OCI-LY1 (cell line): ENCODE measurements around the gene WASHC3.

ENCODE experiments used
- EZH2 ChIP-seq: fragments of 200-600 bp; sonication (generic), shearing (Covaris generic); IDR thresholded peaks from 2 replicates; pipeline ENCODE4 v1.8.0; 2017; ENCODE audit warnings: borderline replicate concordance, mixed run types, mild to moderate bottlenecking, antibody characterized with exemption, low read length, moderate library complexity, mixed read lengths
- TF ChIP-seq, protein P1 (sequence below): fragments of 200-600 bp; sonication (generic), shearing (Covaris generic); IDR thresholded peaks from 2 replicates; pipeline ENCODE4 v1.5.1; 2017; ENCODE audit warnings: mild to moderate bottlenecking, antibody characterized with exemption, low read length, moderate library complexity, mixed read lengths

DNA sequence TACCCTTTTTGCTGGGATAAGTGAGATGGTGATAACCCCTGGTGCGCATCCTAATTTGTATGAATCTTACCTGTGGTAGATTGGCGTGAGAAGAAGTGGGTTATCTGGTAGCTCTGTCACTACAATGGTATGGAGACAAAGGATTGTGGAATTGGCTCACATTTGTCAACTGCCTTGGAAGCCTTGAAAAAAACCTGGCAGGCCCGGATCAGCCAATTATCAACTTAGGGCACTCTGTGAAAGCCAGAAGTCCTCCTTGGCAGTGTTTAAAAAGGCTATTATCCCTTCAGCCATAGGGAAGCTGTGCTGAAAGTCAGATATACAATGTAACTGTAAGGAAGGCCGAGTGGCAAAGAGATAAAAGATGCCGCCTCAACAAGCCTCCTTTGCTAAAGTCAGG lies 56.5 kb downstream of the WASHC3 start:
- TF ChIP-seq EZH2 = no peak
- TF ChIP-seq, protein P1, sequence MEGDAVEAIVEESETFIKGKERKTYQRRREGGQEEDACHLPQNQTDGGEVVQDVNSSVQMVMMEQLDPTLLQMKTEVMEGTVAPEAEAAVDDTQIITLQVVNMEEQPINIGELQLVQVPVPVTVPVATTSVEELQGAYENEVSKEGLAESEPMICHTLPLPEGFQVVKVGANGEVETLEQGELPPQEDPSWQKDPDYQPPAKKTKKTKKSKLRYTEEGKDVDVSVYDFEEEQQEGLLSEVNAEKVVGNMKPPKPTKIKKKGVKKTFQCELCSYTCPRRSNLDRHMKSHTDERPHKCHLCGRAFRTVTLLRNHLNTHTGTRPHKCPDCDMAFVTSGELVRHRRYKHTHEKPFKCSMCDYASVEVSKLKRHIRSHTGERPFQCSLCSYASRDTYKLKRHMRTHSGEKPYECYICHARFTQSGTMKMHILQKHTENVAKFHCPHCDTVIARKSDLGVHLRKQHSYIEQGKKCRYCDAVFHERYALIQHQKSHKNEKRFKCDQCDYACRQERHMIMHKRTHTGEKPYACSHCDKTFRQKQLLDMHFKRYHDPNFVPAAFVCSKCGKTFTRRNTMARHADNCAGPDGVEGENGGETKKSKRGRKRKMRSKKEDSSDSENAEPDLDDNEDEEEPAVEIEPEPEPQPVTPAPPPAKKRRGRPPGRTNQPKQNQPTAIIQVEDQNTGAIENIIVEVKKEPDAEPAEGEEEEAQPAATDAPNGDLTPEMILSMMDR = no peak
